Esophagus squamous epithelium (tissue), 4 donors: ENCODE results near the gene BBS9.

Experiments used
- CTCF ChIP-seq, 6 experiments: fragments of 450-650 bp in 4 of 6; fragments of 200-600 bp in 2 of 6; sonication (generic) in 2 of 6; IDR thresholded peaks; one replicate each; pipeline ENCODE4 v1.5.1; 2016 to 2019; ENCODE audit warnings: antibody characterized with exemption in 6 of 6, mild to moderate bottlenecking in 4 of 6, moderate library complexity in 4 of 6
- POLR2A ChIP-seq, 4 donors: fragments of 450-650 bp; IDR thresholded peaks; one replicate each; pipeline ENCODE4 v1.6.1; 2017; ENCODE audit warnings: antibody characterized with exemption in 4 of 4, mild to moderate bottlenecking in 4 of 4, moderate library complexity in 3 of 4

GRCh38 chr7:33539198-33539597 is 409.8 kb downstream of the BBS9 start:
- TF ChIP-seq CTCF (IDR thresholded peaks at IDR 0.05), result no peak
- no peak for TF ChIP-seq POLR2A (IDR thresholded peaks at IDR 0.05)
